Astrocyte (in vitro differentiated cells and primary cell): Measurements from ENCODE around the gene SNX22. TPM values are rescaled to one million over a fixed set of nuclear protein-coding genes. Genes with fewer than 3 reads are reported as not detected.
A peak's percentile ranks its signal among the peaks of the same experiment; 100 is the strongest.

Experiments used
- DNase-seq: peaks from one replicate; pipeline ENCODE4 v3.0.0-alpha.2; 2010; ENCODE audit warnings: low read depth
- FAIRE-seq: peaks from 2 replicates; lab custom pipeline; 2011; peaks lifted over from hg19 to GRCh38; lab: Jason Lieb, UNC
- H2AFZ ChIP-seq: 2 replicates; pipeline ENCODE4 v1.6.0; 2012; ENCODE audit warnings: low read depth, low read length, inconsistent platforms
- H3K27ac ChIP-seq: 2 replicates; pipeline ENCODE4 v1.5.1; 2011; ENCODE audit warnings: low read depth, low read length, inconsistent platforms
- H3K27me3 ChIP-seq: 2 replicates; pipeline ENCODE4 v1.6.0; 2011; ENCODE audit warnings: low read length, inconsistent platforms; ENCODE audit not compliant: insufficient read depth
- H3K36me3 ChIP-seq: 2 replicates; pipeline ENCODE4 v1.5.1; 2011; ENCODE audit warnings: low read length, inconsistent platforms; ENCODE audit not compliant: insufficient read depth
- H3K4me1 ChIP-seq: 2 replicates; pipeline ENCODE4 v1.5.1; 2011; ENCODE audit warnings: low read length, inconsistent platforms; ENCODE audit not compliant: insufficient read depth
- H3K4me2 ChIP-seq: 2 replicates; pipeline ENCODE4 v1.6.0; 2012; ENCODE audit warnings: low read length, inconsistent platforms
- H3K4me3 ChIP-seq: 2 replicates; pipeline ENCODE4 v1.5.1; 2011; ENCODE audit warnings: low read depth, mild to moderate bottlenecking, low read length, inconsistent platforms; ENCODE audit not compliant: insufficient read depth
- H3K79me2 ChIP-seq: 2 replicates; pipeline ENCODE4 v1.6.0; 2012; ENCODE audit warnings: mild to moderate bottlenecking, low read length, inconsistent platforms; ENCODE audit not compliant: insufficient read depth
- H3K9ac ChIP-seq: 2 replicates; pipeline ENCODE4 v1.6.0; 2012; ENCODE audit warnings: mild to moderate bottlenecking, low read length, inconsistent platforms
- H3K9me3 ChIP-seq: 2 replicates; pipeline ENCODE4 v1.5.1; 2012; ENCODE audit warnings: low read depth, mild to moderate bottlenecking, low read length, inconsistent platforms; ENCODE audit not compliant: insufficient read depth
- H4K20me1 ChIP-seq: 2 replicates; pipeline ENCODE4 v1.6.0; 2012; ENCODE audit warnings: low read length, inconsistent platforms; ENCODE audit not compliant: insufficient read depth
- H3K27ac Mint-ChIP-seq: one replicate; pipeline ENCODE4 v1.8.0; 2021; ENCODE audit warnings: mild to moderate bottlenecking, mixed read lengths; ENCODE audit not compliant: unreplicated experiment
- H3K27me3 Mint-ChIP-seq: one replicate; pipeline ENCODE4 v1.8.0; 2021; ENCODE audit warnings: low read depth, mixed read lengths; ENCODE audit not compliant: unreplicated experiment
- H3K36me3 Mint-ChIP-seq: one replicate; pipeline ENCODE4 v1.8.0; 2021; ENCODE audit warnings: low read depth, mixed read lengths; ENCODE audit not compliant: unreplicated experiment
- H3K4me1 Mint-ChIP-seq: one replicate; pipeline ENCODE4 v1.8.0; 2021; ENCODE audit warnings: low read depth, mixed read lengths; ENCODE audit not compliant: unreplicated experiment
- H3K4me3 Mint-ChIP-seq: one replicate; pipeline ENCODE4 v1.8.0; 2021; ENCODE audit warnings: mild to moderate bottlenecking, moderate library complexity, mixed read lengths; ENCODE audit not compliant: unreplicated experiment
- H3K9me3 Mint-ChIP-seq: one replicate; pipeline ENCODE4 v1.8.0; 2021; ENCODE audit warnings: mild to moderate bottlenecking, mixed read lengths; ENCODE audit not compliant: unreplicated experiment
- EZH2 ChIP-seq: IDR thresholded peaks from 2 replicates; pipeline ENCODE4 v1.6.1; 2012; ENCODE audit warnings: mild to moderate bottlenecking, low read length, inconsistent platforms; ENCODE audit not compliant: insufficient read depth
- total RNA-seq: library from RNA; stranded (reverse); gene quantifications from 2 replicates; pipeline ENCODE4 v1.2.1, GENCODE V29; 2021
- TF ChIP-seq, protein P1 (sequence below): IDR thresholded peaks from 2 replicates; pipeline ENCODE4 v1.5.1; 2011; ENCODE audit warnings: low read depth, mild to moderate bottlenecking, inconsistent platforms, low read length, moderate library complexity; ENCODE audit not compliant: insufficient read depth

Gene SNX22
- total RNA-seq, 1 donor from 2014 or later = 0.27 TPM

DNA sequence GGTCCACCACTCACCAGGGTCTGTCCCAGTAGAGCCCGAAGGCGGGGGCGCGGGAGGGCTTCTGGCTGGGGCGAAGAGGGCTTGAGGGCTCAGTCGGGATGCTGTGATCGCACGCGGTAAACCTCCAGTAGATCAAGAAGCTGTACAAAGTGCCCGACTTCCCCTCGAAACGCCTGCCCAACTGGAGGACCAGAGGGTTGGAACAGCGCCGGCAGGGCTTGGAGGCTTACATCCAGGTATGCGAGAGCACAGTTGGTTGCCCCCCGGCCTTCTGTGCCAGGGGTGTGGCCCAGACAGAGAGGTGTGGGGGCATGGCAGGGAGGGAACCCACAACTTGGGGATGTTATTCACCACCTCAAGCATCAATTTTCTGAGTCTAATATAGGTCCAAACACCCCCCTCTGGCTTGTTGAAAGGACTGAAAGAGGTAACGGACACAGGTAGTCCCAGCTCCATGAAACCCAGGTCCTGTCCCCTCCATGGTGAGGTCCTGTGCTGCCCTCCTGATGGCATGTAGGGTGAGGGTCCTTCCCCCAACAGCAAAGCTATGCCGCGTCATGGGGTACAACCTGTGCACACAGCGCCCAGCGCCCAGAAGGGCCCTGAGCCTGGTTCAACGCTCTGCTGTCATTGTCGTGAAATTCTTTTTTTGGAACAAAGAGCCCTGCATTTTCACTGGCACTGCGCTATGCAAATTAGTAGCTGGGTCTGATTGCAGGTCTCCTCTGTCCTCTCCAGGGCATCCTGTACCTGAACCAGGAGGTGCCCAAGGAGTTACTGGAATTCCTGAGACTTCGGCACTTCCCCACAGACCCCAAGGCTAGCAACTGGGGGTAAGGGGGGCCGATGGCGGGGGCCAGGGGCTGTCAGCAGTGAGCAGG, 1.2 kb downstream of the SNX22 start:
- H3K27me3 Mint-ChIP-seq = peaks cover 9% of the 10 kb centered on the region
- no peak overlapping the region for H3K4me3 ChIP-seq
- peaks cover 28% of the 10 kb centered on the region for H3K36me3 ChIP-seq
- H3K36me3 Mint-ChIP-seq = peaks cover 4% of the 10 kb centered on the region
- H2AFZ ChIP-seq = no peak overlapping the region
- peaks cover 1% of the 10 kb centered on the region for H3K79me2 ChIP-seq
- TF ChIP-seq, protein P1, sequence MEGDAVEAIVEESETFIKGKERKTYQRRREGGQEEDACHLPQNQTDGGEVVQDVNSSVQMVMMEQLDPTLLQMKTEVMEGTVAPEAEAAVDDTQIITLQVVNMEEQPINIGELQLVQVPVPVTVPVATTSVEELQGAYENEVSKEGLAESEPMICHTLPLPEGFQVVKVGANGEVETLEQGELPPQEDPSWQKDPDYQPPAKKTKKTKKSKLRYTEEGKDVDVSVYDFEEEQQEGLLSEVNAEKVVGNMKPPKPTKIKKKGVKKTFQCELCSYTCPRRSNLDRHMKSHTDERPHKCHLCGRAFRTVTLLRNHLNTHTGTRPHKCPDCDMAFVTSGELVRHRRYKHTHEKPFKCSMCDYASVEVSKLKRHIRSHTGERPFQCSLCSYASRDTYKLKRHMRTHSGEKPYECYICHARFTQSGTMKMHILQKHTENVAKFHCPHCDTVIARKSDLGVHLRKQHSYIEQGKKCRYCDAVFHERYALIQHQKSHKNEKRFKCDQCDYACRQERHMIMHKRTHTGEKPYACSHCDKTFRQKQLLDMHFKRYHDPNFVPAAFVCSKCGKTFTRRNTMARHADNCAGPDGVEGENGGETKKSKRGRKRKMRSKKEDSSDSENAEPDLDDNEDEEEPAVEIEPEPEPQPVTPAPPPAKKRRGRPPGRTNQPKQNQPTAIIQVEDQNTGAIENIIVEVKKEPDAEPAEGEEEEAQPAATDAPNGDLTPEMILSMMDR = no peak
- TF ChIP-seq EZH2 = no peak
- H3K4me2 ChIP-seq = peak overlapping the region; percentile 84
- H3K9me3 ChIP-seq = no peaks in the 10 kb centered on the region
- peaks cover 8% of the 10 kb centered on the region for H3K27me3 ChIP-seq
- no peak overlapping the region for H3K27ac ChIP-seq
- no peak overlapping the region for H3K4me3 Mint-ChIP-seq
- H3K9me3 Mint-ChIP-seq = no peaks in the 10 kb centered on the region
- no peak overlapping the region for H3K9ac ChIP-seq
- no peak overlapping the region for H3K27ac Mint-ChIP-seq
- H4K20me1 ChIP-seq = peaks cover 55% of the 10 kb centered on the region
- peaks cover 4% of the 10 kb centered on the region for H3K4me1 Mint-ChIP-seq
- FAIRE-seq = no peak
- DNase-seq = no peak
- H3K4me1 ChIP-seq = peaks cover 8% of the 10 kb centered on the region

GRCh38 chr15:64153480-64154367, 2.2 kb downstream of the SNX22 start:
- Histone ChIP-seq H3K9me3 (no peaks in the 10 kb centered on the region), H3K79me2 (peaks cover 11% of the 10 kb centered on the region), H2AFZ (no peak overlapping the region), H3K4me2 (no peak overlapping the region), H3K27ac (no peak overlapping the region), H3K9ac (no peak overlapping the region), H3K27me3 (peaks cover 8% of the 10 kb centered on the region), H3K4me3 (no peak overlapping the region), H3K36me3 (peaks cover 38% of the 10 kb centered on the region), H4K20me1 (peaks cover 65% of the 10 kb centered on the region), H3K4me1 (peaks cover 8% of the 10 kb centered on the region)
- peak overlapping the region; percentile 88 for H3K27ac Mint-ChIP-seq
- peak overlapping the region; percentile 50 for H3K4me3 Mint-ChIP-seq
- peaks cover 12% of the 10 kb centered on the region for H3K36me3 Mint-ChIP-seq
- no peaks in the 10 kb centered on the region for H3K9me3 Mint-ChIP-seq
- DNase-seq (peak; percentile 58), FAIRE-seq (no peak)
- H3K4me1 Mint-ChIP-seq = peaks cover 13% of the 10 kb centered on the region
- H3K27me3 Mint-ChIP-seq = peaks cover 9% of the 10 kb centered on the region
- no peak for TF ChIP-seq EZH2
- TF ChIP-seq, protein P1 = peak; percentile 92
